ENCODE measurements around the gene TRIM69.

TRIM69 gene

DNA sequence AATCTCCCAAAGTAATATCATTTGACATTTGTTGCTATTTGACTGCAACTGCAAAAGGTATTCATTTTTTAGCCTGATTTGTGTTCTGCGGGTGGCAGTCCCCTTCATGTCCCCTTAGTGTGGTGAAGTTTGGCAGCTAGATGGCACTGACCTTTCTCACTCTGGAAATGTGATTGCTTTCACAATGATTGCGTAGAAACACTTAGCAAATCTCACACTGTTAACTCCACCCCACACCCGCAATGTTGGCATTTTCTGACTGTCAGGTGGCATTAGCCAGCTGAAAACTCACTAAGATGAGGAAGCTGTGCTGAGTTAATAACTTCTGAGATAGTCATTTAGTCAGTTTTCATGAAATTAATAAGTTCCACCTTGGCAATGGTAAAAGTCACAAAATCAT, 76.9 kb downstream of the TRIM69 start:
- no peak for DNase-seq (ENCODE audit: low read depth)
- H3K4me3 ChIP-seq (ENCODE audit: low read length) = no peak overlapping the region
- TF ChIP-seq, protein P1, sequence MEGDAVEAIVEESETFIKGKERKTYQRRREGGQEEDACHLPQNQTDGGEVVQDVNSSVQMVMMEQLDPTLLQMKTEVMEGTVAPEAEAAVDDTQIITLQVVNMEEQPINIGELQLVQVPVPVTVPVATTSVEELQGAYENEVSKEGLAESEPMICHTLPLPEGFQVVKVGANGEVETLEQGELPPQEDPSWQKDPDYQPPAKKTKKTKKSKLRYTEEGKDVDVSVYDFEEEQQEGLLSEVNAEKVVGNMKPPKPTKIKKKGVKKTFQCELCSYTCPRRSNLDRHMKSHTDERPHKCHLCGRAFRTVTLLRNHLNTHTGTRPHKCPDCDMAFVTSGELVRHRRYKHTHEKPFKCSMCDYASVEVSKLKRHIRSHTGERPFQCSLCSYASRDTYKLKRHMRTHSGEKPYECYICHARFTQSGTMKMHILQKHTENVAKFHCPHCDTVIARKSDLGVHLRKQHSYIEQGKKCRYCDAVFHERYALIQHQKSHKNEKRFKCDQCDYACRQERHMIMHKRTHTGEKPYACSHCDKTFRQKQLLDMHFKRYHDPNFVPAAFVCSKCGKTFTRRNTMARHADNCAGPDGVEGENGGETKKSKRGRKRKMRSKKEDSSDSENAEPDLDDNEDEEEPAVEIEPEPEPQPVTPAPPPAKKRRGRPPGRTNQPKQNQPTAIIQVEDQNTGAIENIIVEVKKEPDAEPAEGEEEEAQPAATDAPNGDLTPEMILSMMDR (conservative IDR thresholded peaks at IDR 0.05; ENCODE audit: low read length) = no peak

All from AG10803 (cell line).